Kidney (tissue), 14 donors: Measurements from ENCODE around the gene RNF31. TPM values are rescaled to one million over a fixed set of nuclear protein-coding genes. Genes with fewer than 3 reads are reported as not detected.

Experiments
- DNase-seq, 5 donors: peaks; one replicate each; pipeline ENCODE4 v3.0.0-alpha.2; 2013 to 2020
- FAIRE-seq: peaks from 2 replicates; lab custom pipeline; 2012; peaks lifted over from hg19 to GRCh38; lab: Jason Lieb, UNC
- H3K27ac ChIP-seq, 2 donors: one replicate each; pipeline ENCODE4 v1.7.0; 2013; ENCODE audit warnings: low read depth in 2 of 2, low read length in 2 of 2, inconsistent platforms in 1 of 2
- H3K27me3 ChIP-seq: one replicate; pipeline ENCODE4 v1.7.1; 2013; ENCODE audit warnings: low read length, inconsistent platforms; ENCODE audit not compliant: control insufficient read depth, insufficient read depth
- H3K36me3 ChIP-seq, 3 donors: one replicate each; pipeline versions ENCODE4 v1.7.0 to v1.7.1; 2013; ENCODE audit warnings: low read length in 3 of 3, control low read depth in 1 of 3, inconsistent platforms in 1 of 3; ENCODE audit not compliant: insufficient read depth in 3 of 3, control insufficient read depth in 2 of 3
- H3K4me1 ChIP-seq, 3 donors: one replicate each; pipeline versions ENCODE4 v1.7.0 to v1.7.1; 2013; ENCODE audit warnings: low read length in 3 of 3, inconsistent platforms in 1 of 3, low read depth in 1 of 3; ENCODE audit not compliant: control insufficient read depth in 2 of 3, insufficient read depth in 2 of 3
- H3K4me3 ChIP-seq, 3 donors: one replicate each; pipeline versions ENCODE4 v1.7.0 to v1.8.1; 2013; ENCODE audit warnings: low read length in 3 of 3, control low read depth in 1 of 3, inconsistent platforms in 1 of 3
- H3K9ac ChIP-seq, 3 donors: one replicate each; pipeline versions ENCODE4 v1.7.0 to v1.7.1; 2013; ENCODE audit warnings: low read length in 3 of 3, control low read depth in 1 of 3, inconsistent platforms in 1 of 3
- H3K9me3 ChIP-seq, 3 donors: one replicate each; pipeline versions ENCODE4 v1.7.0 to v1.7.1; 2013; ENCODE audit warnings: low read length in 3 of 3, control low read depth in 1 of 3, inconsistent platforms in 1 of 3; ENCODE audit not compliant: control insufficient read depth in 2 of 3, insufficient read depth in 1 of 3
- intact Hi-C: fragments of 100-400 bp; cut with DNase I; formaldehyde crosslinking; loops from one replicate; pipeline ENCODE4 v1.11.1; 2022
- polyA plus RNA-seq: library from polyadenylated mRNA; stranded (reverse); fragments of 350-450 nt; fragmentation: Illumina TruSeq; extraction: RNeasy Lipid Tissue Mini Kit (QIAGEN cat#74804); gene quantifications from one replicate; pipeline ENCODE4 v1.2.3, GENCODE V29; 2014; ENCODE audit warnings: low read depth, low replicate concordance; ENCODE audit not compliant: insufficient read depth
- total RNA-seq: library from RNA; stranded (reverse); fragmentation: NEBNext Ultra II Directional; extraction: Animal tissue kit (Norgen Biotek cat#: 25700); gene quantifications from one replicate; pipeline ENCODE4 v1.2.1, GENCODE V29; 2021
- TF ChIP-seq, protein P1 (sequence below): IDR thresholded peaks from 3 replicates; pipeline ENCODE4 v1.5.1; 2012; ENCODE audit warnings: mild to moderate bottlenecking, moderate library complexity, borderline replicate concordance; ENCODE audit not compliant: insufficient read depth; ENCODE audit errors: extremely low read depth
- donor health status: control.
- donor health status: control.
- donor health status: control.
- donor health status: control.
- donor health status: control.
- donor health status: DM: yes; HTN: yes; CAD: no.
- donor health status: Normal renal cell carcinoma (clear cell type).

Gene RNF31
- total and polyA plus RNA-seq, 2 donors from 2014 or later = 64.0 to 69.0 TPM

DNA sequence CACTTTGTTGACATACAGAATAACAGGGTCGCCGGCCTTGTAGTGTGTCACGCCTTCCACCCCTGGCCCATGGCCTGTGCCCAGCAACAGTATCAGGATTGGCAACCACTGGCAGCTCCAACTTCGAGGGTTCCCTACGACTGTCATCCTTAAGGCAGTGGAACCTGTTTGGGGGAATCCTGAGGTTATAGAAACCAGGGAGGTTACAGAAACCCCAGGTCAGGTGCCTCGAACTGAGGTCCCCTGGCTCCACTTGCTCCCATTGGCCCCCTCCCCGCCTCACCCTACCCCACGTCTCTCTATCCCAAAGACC lies 47.5 kb downstream of the RNF31 start:
- H3K9ac ChIP-seq = peak overlapping the region; percentile 17 to 98 (median 95)
- TF ChIP-seq, protein P1, sequence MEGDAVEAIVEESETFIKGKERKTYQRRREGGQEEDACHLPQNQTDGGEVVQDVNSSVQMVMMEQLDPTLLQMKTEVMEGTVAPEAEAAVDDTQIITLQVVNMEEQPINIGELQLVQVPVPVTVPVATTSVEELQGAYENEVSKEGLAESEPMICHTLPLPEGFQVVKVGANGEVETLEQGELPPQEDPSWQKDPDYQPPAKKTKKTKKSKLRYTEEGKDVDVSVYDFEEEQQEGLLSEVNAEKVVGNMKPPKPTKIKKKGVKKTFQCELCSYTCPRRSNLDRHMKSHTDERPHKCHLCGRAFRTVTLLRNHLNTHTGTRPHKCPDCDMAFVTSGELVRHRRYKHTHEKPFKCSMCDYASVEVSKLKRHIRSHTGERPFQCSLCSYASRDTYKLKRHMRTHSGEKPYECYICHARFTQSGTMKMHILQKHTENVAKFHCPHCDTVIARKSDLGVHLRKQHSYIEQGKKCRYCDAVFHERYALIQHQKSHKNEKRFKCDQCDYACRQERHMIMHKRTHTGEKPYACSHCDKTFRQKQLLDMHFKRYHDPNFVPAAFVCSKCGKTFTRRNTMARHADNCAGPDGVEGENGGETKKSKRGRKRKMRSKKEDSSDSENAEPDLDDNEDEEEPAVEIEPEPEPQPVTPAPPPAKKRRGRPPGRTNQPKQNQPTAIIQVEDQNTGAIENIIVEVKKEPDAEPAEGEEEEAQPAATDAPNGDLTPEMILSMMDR = no peak
- no peaks in the 10 kb centered on the region for H3K27me3 ChIP-seq
- H3K27ac ChIP-seq = peak overlapping the region; percentile 94 to 99
- H3K9me3 ChIP-seq = no peaks in the 10 kb centered on the region
- H3K36me3 ChIP-seq = peaks cover 0 to 21% (median 10%) of the 10 kb centered on the region in 3 donors
- DNase-seq (no peak), FAIRE-seq (no peak)
- peaks cover 0 to 13% (median 11%) of the 10 kb centered on the region in 3 donors for H3K4me1 ChIP-seq
- intact Hi-C loops = no loop called here
- H3K4me3 ChIP-seq = peak overlapping the region; percentile 74 to 88 (median 78)

DNA sequence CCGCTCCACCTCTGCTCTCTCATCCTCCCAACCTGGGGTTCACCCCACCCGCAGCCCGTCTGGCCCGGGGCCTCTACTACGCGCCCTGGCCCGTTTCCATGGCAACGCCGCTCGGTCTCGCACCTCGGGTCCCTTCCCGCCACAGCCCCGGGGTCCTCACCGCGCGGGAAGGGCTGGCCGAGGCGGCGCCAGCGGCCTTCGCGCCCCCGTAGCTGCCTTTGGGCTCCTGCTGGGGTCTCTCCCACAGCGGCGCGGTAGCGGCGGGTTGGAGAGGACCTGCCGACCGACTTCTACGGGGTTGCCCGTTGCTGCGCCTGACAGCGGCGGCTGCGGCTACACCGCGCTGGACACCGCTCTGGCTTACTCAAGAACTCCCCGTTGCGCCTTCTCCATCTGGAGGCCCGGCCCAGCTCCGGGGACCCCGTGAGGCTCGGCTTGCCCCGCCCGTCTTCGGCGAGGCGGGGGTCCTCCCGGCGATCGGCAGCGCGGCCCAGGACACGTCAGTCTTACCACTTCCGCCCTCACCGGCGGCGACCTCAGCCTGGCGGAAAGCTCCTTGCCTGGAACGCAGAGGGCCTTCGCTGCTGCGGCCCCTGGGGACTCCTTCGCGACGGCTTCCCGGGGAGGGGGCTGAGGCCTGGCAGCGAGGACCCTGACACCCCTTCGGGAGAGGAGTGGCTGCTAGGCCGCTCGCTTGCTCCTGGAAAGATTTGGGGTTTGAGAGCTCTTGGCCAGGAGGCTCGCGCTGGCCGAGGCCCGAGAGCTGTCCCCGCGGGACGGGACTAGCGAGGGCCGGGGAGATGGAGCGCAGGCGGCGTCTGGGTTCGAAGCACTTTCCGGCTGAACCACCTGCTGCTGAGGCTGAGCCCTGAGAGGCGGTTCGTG lies 48.1 kb downstream of the RNF31 start, which contains the start of gene TM9SF1:
TM9SF1 (minus strand) TSS at position 256 of the 885 bp plus-strand sequence. CDS start 422 bp downstream, outside the sequence.
- no peak for FAIRE-seq
- intact Hi-C loops = no loop called here
- TF ChIP-seq, protein P1 = no peak

DNA sequence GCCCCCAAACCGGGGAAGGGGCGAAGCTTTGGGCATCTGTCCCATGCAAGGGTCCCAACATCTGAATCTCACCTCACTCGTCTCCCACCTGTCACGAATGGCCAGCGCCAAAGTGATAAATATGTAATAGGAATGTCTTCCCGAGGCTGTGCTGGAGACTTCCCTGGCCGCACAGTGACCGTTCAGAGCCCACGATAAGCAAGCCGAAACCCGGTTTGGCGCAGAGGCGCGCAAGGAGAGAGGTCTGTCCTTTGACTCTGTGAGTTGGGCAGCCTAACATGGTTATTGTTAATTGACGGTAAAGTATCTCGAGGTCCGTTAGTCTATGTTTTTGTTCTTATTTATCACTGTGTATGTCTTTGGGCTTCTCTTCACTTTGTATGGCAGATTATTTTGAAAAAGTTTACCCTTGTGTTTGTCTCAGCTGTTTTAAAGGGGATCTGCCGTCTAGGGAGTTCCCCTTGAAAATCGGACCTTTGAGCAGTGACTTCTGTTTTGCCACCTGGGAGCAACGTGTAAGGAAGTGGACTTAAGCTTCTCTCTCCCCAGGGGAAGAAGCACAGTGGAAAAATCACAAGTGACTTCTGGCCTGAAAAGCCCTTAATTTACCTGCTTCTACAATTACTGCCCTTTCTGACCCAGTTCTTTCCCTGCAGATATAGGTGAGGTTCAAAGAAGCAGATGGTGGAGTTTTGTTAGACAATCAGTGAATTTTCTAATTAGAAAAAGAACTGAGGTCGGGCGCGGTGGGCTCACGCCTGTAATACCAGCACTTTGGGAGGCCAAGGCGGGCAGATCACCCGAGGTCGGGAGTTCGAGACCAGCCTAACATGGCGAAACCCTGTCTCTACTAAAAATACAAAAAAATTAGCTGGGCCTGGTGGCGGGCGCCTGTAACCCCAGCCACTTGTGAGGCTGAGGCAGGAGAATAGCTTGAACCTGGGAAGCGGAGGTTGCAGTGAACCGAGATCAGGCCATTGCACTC lies 49.1 kb downstream of the RNF31 start:
- Histone ChIP-seq H3K4me1 (peaks cover 0 to 13% (median 11%) of the 10 kb centered on the region in 3 donors), H3K9me3 (no peaks in the 10 kb centered on the region)
- intact Hi-C loops = no loop called here

More for the DNA sequence above, 48.1 kb downstream of the RNF31 start, which contains the start of gene TM9SF1:
- DNase-seq = peak; percentile 91 to 96 (median 93)
- H3K9ac ChIP-seq = peak within 1 kb of the TSS; percentile 79 to 98 (median 95)
- peak within 1 kb of the TSS; percentile 94 to 99 for H3K27ac ChIP-seq
- H3K27me3 ChIP-seq = no peaks in the 10 kb centered on the region
- H3K4me3 ChIP-seq = peak within 1 kb of the TSS; percentile 74 to 88 (median 78)
- peaks cover 0 to 13% (median 11%) of the 10 kb centered on the region in 3 donors for H3K4me1 ChIP-seq
- no peaks in the 10 kb centered on the region for H3K9me3 ChIP-seq
- peaks cover 0 to 21% (median 10%) of the 10 kb centered on the region in 3 donors for H3K36me3 ChIP-seq

More for the DNA sequence above, 49.1 kb downstream of the RNF31 start:
- TF ChIP-seq, protein P1 = no peak
- H3K27ac ChIP-seq = peak overlapping the region; percentile 94 to 99
- H3K36me3 ChIP-seq = peaks cover 0 to 17% (median 10%) of the 10 kb centered on the region in 3 donors
- H3K9ac ChIP-seq = peak overlapping the region; percentile 79 to 98 (median 95)
- H3K4me3 ChIP-seq = peak overlapping the region; percentile 74 to 88 (median 78)
- no peaks in the 10 kb centered on the region for H3K27me3 ChIP-seq
- FAIRE-seq (no peak), DNase-seq (peak in 3 of 5 donors; percentile 16 to 64 (median 55))
